HG03565 (cell line): ENCODE measurements around the gene POFUT2.

Source experiments
- ATAC-seq: cut with Tn5 transposase; IDR thresholded peaks from one replicate; pipeline ENCODE4 v1.9.1; 2021; ENCODE audit warnings: mild to moderate bottlenecking, moderate library complexity; ENCODE audit not compliant: unreplicated experiment

Gene POFUT2

GRCh38 chr21:45225741-45226327 lies 61.9 kb downstream of the POFUT2 start:
- ATAC-seq, result no peak

GRCh38 chr21:45225041-45225740 lies 62.5 kb downstream of the POFUT2 start:
- no peak for ATAC-seq

GRCh38 chr21:45224189-45224938 lies 63.3 kb downstream of the POFUT2 start:
- no peak for ATAC-seq

- no peak for ATAC-seq
Measured at GRCh38 chr21:45223236-45224185, 64.2 kb downstream of the POFUT2 start.

- ATAC-seq, result no peak
Measured at GRCh38 chr21:45222001-45222400, 65.7 kb downstream of the POFUT2 start.

GRCh38 chr21:45220714-45221490 lies 66.8 kb downstream of the POFUT2 start:
- no peak for ATAC-seq

GRCh38 chr21:45220071-45220481 lies 67.6 kb downstream of the POFUT2 start:
- ATAC-seq, result no peak

GRCh38 chr21:45219517-45219916 lies 68.2 kb downstream of the POFUT2 start:
- ATAC-seq, result no peak

GRCh38 chr21:45217010-45217409 lies 70.7 kb downstream of the POFUT2 start:
- ATAC-seq, result no peak

DNA sequence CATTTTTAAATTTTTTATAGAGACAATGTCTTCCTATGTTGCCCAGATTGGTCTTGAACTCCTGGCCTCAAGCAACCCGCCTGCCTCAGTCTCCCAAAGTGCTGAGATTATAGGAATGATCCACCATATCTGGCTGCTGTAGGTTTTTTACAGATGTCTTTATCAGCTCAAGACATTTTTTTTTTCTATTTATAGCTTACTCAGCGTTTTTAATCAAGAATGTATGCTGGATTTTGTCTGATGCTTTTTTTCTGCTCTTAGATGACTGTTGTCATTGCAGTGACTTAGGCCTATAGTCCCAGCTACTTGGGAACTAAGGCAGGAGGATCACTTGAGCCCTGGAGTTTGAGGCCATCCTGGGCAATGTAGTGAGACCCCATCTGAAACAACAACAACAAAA lies 72.5 kb downstream of the POFUT2 start:
- no peak for ATAC-seq
